AG04449 (cell line): ENCODE data around the gene MFAP3.
"Not testable (repeated sequence)": the region's sequence is repeated elsewhere in the genome, so short reads cannot be mapped to it uniquely, and the experiment has no call there.

Source experiments
- CTCF ChIA-PET: fragments of 350-600 bp; formaldehyde crosslinking; extraction: SDS; loops from one replicate; lab custom pipeline; 2021; ENCODE audit warnings: antibody characterized with exemption; lab: Yijun Ruan, JAX
- POLR2A ChIA-PET: fragments of 400-600, 350-600 bp; formaldehyde crosslinking; extraction: SDS; loops from one replicate; lab custom pipeline; 2020; ENCODE audit warnings: antibody characterized with exemption, inconsistent platforms; lab: Yijun Ruan, JAX
- DNase-seq: peaks from one replicate; pipeline ENCODE4 v3.0.0-alpha.2; 2010; ENCODE audit warnings: low read depth, low spot score
- H3K4me3 ChIP-seq: 2 replicates; pipeline ENCODE4 v1.5.1; 2011; ENCODE audit warnings: low read depth, mild to moderate bottlenecking, control low read depth, low read length
- CTCF ChIP-seq: IDR thresholded peaks from one replicate; pipeline ENCODE4 v1.5.1; 2011; ENCODE audit warnings: mild to moderate bottlenecking, moderate library complexity, low read length, control low read depth, inconsistent platforms; ENCODE audit not compliant: insufficient read depth; ENCODE audit errors: missing control alignments

Gene MFAP3

GRCh38 chr5:154058055-154059038 is 19.6 kb downstream of the MFAP3 start:
- CTCF ChIA-PET, result interaction anchor here (0.8 to 3.5 kb wide), 5 partner anchors 11 to 349 kb away, joined by 3 to 25 read pairs (median 8); no protein-coding TSS in a partner anchor
- no peak for DNase-seq
- TF ChIP-seq CTCF, result no peak
- H3K4me3 ChIP-seq, result no peak overlapping the region
- POLR2A ChIA-PET, result no interaction called here

GRCh38 chr5:154059039-154059430 is 20.3 kb downstream of the MFAP3 start:
- ChIA-PET CTCF (interaction anchor here (0.6 to 3.5 kb wide), 7 partner anchors 10 to 552 kb away, joined by 3 to 25 read pairs (median 4); no protein-coding TSS in a partner anchor), POLR2A (no interaction called here)
- DNase-seq, result no peak
- H3K4me3 ChIP-seq, result no peak overlapping the region
- no peak for TF ChIP-seq CTCF

- POLR2A ChIA-PET, result no interaction called here
- H3K4me3 ChIP-seq, result no peak overlapping the region
- DNase-seq, result no peak
- CTCF ChIA-PET, result interaction anchor here (0.6 to 3.5 kb wide), 6 partner anchors 9 to 551 kb away, joined by 3 to 25 read pairs (median 6); no protein-coding TSS in a partner anchor
- no peak for TF ChIP-seq CTCF
These were observed 20.8 kb downstream of the MFAP3 start for GRCh38 chr5:154059583-154059982.

- H3K4me3 ChIP-seq, result no peak overlapping the region
- no peak for TF ChIP-seq CTCF
- DNase-seq, result no peak
- ChIA-PET CTCF (interaction anchor here (1.0 to 3.5 kb wide), 3 partner anchors 12 to 579 kb away, joined by 3 to 25 read pairs (median 4); no protein-coding TSS in a partner anchor), POLR2A (no interaction called here)
These were observed 21.8 kb downstream of the MFAP3 start for GRCh38 chr5:154060606-154061005.

- no peak for DNase-seq
- H3K4me3 ChIP-seq, result no peak overlapping the region
- no peak for TF ChIP-seq CTCF
- ChIA-PET POLR2A (no interaction called here), CTCF (interaction anchor here (0.7 to 17.0 kb wide), 6 partner anchors 9 to 404 kb away, joined by 3 to 254 read pairs (median 4); no protein-coding TSS in a partner anchor)
These were observed 24.6 kb downstream of the MFAP3 start for GRCh38 chr5:154063372-154063771.

GRCh38 chr5:154065971-154066370 is 27.2 kb downstream of the MFAP3 start:
- POLR2A ChIA-PET, result interaction anchor here (1.0 kb wide), 1 partner anchor 1532 kb away, joined by 3 read pairs; no protein-coding TSS in a partner anchor
- TF ChIP-seq CTCF, result no peak
- CTCF ChIA-PET, result interaction anchor here (2.0 to 17.0 kb wide), 2 partner anchors 116 to 340 kb away, joined by 4 to 254 read pairs; no protein-coding TSS in a partner anchor
- DNase-seq, result no peak
- no peak overlapping the region for H3K4me3 ChIP-seq

- POLR2A ChIA-PET, DNase-seq, H3K4me3 ChIP-seq: not testable (repeated sequence)
- CTCF ChIA-PET, result interaction anchor here (0.6 to 17.0 kb wide), 12 partner anchors 11 to 570 kb away, joined by 3 to 254 read pairs (median 4); partner anchors contain the start of gene GALNT10
These were observed 31.1 kb downstream of the MFAP3 start for GRCh38 chr5:154069854-154070253.
